ENCODE results near the gene KLRC2. TPM values are rescaled to one million over a fixed set of nuclear protein-coding genes. Genes with fewer than 3 reads are reported as not detected.
"Not testable (repeated sequence)": the region's sequence is repeated elsewhere in the genome, so short reads cannot be mapped to it uniquely, and the experiment has no call there.

The KLRC2 gene
- polyA plus RNA-seq, 1 donor = 1.6 TPM

DNA sequence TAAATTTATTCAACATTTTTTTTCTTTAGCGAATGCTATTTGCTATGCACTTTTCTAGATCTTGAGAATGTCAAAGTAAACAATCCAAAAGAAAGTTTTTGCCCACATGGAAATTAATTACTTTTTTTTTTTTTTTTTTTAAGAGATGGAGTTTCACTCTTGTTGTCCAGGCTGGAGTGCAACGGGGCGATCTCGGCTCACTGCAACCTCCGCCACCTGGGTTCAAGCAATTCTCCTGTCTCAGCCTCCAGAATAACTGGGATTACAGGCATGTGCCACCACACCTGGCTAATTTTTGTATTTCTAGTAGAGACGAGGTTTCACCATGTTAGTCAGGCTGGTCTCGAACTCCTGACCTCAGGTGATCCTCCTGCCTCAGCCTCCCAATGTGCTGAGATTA is 44.8 kb downstream of the KLRC2 start:
- H3K4me3 ChIP-seq (ENCODE audit: low read length); H3K27ac ChIP-seq (ENCODE audit: low read length); H3K9me3 ChIP-seq (ENCODE audit: control insufficient read depth, low read depth, low read length); H3K27me3 ChIP-seq (ENCODE audit: control insufficient read depth, insufficient read depth, low read length); H3K4me1 ChIP-seq (ENCODE audit: control insufficient read depth, insufficient read depth, low read length); DNase-seq; H3K36me3 ChIP-seq (ENCODE audit: control insufficient read depth, insufficient read depth, low read length): not testable (repeated sequence)
- WGBS (ENCODE audit: insufficient coverage, low lambda C conversion rate) = 100% methylated on average over 1 of the region's 7 CpGs

DNA sequence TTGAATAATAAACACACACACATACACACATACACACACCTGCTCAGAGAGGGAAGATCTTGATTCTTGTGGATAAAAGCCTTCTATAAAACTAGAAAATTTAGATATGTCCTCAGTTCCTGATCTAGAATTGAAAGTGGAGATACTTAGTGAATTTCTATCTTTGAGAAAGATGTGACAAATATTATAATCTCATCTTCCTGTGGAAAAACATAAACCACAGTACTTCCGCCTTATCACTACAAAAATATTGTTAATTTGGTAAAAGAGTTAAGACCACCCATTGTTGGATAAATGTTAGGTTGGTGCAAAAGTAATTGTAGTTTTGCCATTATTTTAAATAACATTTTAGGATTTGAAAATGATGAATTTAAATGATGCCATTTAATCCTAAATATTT is 45.9 kb downstream of the KLRC2 start, which contains the start of gene KLRK1:
KLRK1 (minus strand) TSS at position 138 of the 400 bp plus-strand sequence. CDS start 1,231 bp downstream, outside the sequence.
- no CpG with 5 or more reads among the region's 1 CpG for WGBS (ENCODE audit: insufficient coverage, low lambda C conversion rate)
- H3K27ac ChIP-seq (ENCODE audit: low read length) = no peak within 1 kb of the TSS
- H3K4me3 ChIP-seq (ENCODE audit: low read length) = no peak within 1 kb of the TSS

DNA sequence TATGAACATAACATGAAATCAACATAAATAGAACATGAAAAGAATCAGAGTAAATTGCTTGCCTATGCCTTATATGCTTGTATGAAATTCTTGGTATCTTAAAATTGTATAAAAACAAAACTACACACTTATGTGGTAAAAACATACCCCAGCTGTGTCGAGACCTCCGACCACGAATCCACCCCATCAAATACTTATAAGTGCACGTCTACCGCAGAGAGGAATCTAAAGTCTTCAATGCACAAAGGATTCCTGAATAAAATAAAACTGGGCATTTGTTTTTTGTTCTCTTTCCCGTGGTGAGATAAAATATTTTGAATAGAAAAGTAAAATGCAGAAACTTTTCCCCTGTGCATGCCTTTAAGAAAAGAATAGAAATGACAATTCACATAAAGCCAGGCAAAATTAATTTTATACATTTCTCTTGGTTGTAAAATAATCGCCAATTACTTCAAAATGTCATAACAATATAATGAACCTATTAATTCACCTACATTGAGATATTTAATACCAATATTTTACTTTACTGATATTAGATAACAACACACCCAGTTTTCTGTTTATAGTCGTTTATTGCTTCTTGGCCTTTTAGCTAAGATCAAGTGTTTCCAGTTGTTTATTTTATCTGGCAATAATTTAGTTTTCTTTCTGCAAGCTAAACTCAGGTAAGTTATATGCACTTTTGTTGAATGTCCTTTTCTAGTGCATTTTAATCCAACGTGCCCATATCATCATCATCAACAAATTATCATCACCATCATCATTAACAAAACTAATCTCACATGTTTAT is 47.0 kb downstream of the KLRC2 start:
- Histone ChIP-seq H3K27ac (ENCODE audit: low read length) (no peak overlapping the region), H3K27me3 (ENCODE audit: control insufficient read depth, insufficient read depth, low read length) (no peaks in the 10 kb centered on the region), H3K4me3 (ENCODE audit: low read length) (no peak overlapping the region), H3K9me3 (ENCODE audit: control insufficient read depth, low read depth, low read length) (no peaks in the 10 kb centered on the region), H3K4me1 (ENCODE audit: control insufficient read depth, insufficient read depth, low read length) (no peaks in the 10 kb centered on the region), H3K36me3 (ENCODE audit: control insufficient read depth, insufficient read depth, low read length) (no peaks in the 10 kb centered on the region)
- no peak for DNase-seq
- WGBS (ENCODE audit: insufficient coverage, low lambda C conversion rate) = 88% methylated on average over 5 of the region's 9 CpGs

More for the DNA sequence above, 45.9 kb downstream of the KLRC2 start, which contains the start of gene KLRK1:
- no peaks in the 10 kb centered on the region for H3K9me3 ChIP-seq (ENCODE audit: control insufficient read depth, low read depth, low read length)
- H3K27me3 ChIP-seq (ENCODE audit: control insufficient read depth, insufficient read depth, low read length) = no peaks in the 10 kb centered on the region
- DNase-seq = no peak
- no peaks in the 10 kb centered on the region for H3K4me1 ChIP-seq (ENCODE audit: control insufficient read depth, insufficient read depth, low read length)
- no peaks in the 10 kb centered on the region for H3K36me3 ChIP-seq (ENCODE audit: control insufficient read depth, insufficient read depth, low read length)

DNA sequence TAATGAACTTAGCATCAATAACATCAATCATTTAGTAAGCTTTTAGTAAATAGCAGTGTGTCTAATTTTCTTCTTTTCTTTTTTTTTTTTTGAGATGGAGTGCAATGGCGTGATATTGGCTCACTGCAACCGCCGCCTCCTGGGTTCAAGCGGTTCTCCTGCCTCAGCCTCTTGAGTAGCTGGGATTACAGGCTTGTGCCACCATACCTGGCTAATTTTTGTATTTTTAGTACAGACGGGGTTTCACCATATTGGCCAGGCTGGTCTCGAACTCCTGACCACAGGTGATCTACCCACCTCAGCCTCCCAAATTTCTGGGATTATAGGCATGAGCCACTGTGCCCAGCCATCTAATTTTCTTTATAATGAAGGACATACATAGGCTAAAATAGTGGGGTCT is 48.3 kb downstream of the KLRC2 start:
- not testable (repeated sequence) for DNase-seq; H3K36me3 ChIP-seq (ENCODE audit: control insufficient read depth, insufficient read depth, low read length); H3K9me3 ChIP-seq (ENCODE audit: control insufficient read depth, low read depth, low read length); H3K4me3 ChIP-seq (ENCODE audit: low read length); H3K27me3 ChIP-seq (ENCODE audit: control insufficient read depth, insufficient read depth, low read length); H3K27ac ChIP-seq (ENCODE audit: low read length); H3K4me1 ChIP-seq (ENCODE audit: control insufficient read depth, insufficient read depth, low read length)
- WGBS (ENCODE audit: insufficient coverage, low lambda C conversion rate) = no CpG with 5 or more reads among the region's 6 CpGs

DNA sequence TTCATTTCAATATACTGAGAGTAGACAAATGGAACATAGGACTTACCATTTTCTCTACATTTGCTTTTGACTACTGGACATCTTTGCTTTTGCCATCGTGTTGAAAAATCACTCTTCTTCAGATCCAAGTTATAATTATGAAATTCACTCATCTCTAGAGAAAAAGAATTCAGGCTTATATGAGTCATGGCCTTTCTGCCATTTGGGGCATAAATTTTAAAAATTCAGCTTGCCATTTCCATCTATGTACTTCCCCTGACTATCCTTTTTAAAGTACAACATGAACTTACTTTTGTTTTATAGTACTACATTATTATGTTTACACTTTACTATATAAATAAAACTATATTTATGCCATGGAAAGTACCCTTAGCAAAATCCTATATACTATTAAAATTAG is 49.0 kb downstream of the KLRC2 start:
- H3K27ac ChIP-seq (ENCODE audit: low read length) = no peak overlapping the region
- WGBS (ENCODE audit: insufficient coverage, low lambda C conversion rate) = no CpG with 5 or more reads among the region's 1 CpG
- no peak overlapping the region for H3K4me3 ChIP-seq (ENCODE audit: low read length)
- H3K36me3 ChIP-seq (ENCODE audit: control insufficient read depth, insufficient read depth, low read length) = peaks cover under 1% of the 10 kb centered on the region
- H3K27me3 ChIP-seq (ENCODE audit: control insufficient read depth, insufficient read depth, low read length) = no peaks in the 10 kb centered on the region
- DNase-seq = no peak
- no peaks in the 10 kb centered on the region for H3K4me1 ChIP-seq (ENCODE audit: control insufficient read depth, insufficient read depth, low read length)
- no peaks in the 10 kb centered on the region for H3K9me3 ChIP-seq (ENCODE audit: control insufficient read depth, low read depth, low read length)

DNA sequence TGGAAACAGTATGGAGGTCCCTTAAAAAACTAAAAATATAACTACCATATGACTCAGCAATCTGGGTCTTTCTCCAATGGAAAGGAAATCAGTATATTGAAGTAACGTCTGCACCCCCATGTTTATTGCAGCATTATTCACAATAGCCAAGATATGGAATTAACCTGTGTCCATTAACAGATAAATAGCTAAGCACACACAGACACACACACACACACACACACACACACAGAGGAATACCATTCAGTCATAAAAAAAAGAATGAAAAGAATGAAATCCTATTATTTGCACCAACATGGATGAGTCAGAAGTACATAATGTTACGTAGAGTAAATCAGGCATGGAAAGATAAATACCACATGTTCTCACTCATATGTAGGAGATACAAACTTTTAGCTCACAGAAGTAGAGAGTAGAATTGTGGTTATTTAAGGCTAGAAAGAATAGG is 50.6 kb downstream of the KLRC2 start:
- Histone ChIP-seq H3K36me3 (ENCODE audit: control insufficient read depth, insufficient read depth, low read length) (peaks cover 8% of the 10 kb centered on the region), H3K27ac (ENCODE audit: low read length) (no peak overlapping the region), H3K27me3 (ENCODE audit: control insufficient read depth, insufficient read depth, low read length) (no peaks in the 10 kb centered on the region), H3K4me3 (ENCODE audit: low read length) (no peak overlapping the region), H3K9me3 (ENCODE audit: control insufficient read depth, low read depth, low read length) (no peaks in the 10 kb centered on the region), H3K4me1 (ENCODE audit: control insufficient read depth, insufficient read depth, low read length) (no peaks in the 10 kb centered on the region)
- 56% methylated on average over 1 of the region's 2 CpGs for WGBS (ENCODE audit: insufficient coverage, low lambda C conversion rate)
- peak in 1 of 2 donors; percentile 54 for DNase-seq

DNA sequence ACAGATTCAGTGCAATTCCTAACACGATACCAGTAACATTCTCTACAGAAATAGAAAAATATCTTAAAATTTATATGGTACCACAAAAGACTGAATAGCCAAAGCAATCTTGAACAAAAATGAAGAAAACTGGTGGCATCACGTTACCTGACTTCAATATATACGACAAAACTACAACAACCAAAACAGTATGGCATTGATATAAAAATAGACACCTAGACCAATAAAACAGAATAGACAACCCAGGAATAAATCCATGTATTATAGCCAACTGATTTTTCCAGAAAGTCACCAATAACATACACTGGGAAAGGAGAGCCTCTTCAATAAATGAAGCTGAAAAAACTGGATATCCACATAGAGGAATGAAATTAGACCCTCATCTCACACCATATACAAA is 51.6 kb downstream of the KLRC2 start:
- WGBS (ENCODE audit: insufficient coverage, low lambda C conversion rate) = 84% methylated on average over 3 of the region's 3 CpGs
- H3K4me3 ChIP-seq (ENCODE audit: low read length) = no peak overlapping the region

DNA sequence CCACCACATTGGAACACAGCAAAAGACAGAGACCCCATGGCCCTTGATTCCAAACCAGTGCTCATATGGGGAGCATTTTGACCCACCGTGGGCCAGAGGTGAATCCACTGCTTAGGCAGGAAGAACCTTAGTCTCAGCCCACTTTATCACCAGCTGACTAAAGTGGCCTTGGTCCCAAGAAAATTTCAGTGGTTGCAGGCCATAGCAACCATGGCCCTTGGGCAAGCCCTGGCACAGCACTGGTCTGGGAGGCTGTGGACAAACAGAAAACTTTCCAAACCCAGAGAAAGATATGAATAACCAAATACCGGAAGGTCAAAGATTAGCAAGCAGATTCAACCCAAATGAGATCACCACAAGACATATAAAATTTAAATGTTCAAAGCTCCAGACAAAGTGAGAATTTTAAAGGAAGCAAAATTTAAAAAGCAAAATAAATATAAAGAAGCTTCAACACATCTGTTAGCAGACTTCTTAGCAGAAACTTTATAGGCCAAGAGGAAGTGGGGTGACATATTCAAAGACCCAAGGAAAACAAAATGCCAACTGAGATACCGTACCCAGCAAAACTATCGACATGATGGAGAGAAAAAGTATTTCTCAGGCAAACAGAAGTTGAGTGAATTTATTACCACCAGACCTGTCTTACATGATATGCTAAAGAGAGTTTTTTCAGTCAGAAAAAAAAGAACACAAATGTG is 53.7 kb downstream of the KLRC2 start:
- Histone ChIP-seq H3K27me3 (ENCODE audit: control insufficient read depth, insufficient read depth, low read length) (no peaks in the 10 kb centered on the region), H3K4me1 (ENCODE audit: control insufficient read depth, insufficient read depth, low read length) (no peaks in the 10 kb centered on the region), H3K27ac (ENCODE audit: low read length) (no peak overlapping the region), H3K36me3 (ENCODE audit: control insufficient read depth, insufficient read depth, low read length) (peaks cover 8% of the 10 kb centered on the region), H3K4me3 (ENCODE audit: low read length) (no peak overlapping the region), H3K9me3 (ENCODE audit: control insufficient read depth, low read depth, low read length) (no peaks in the 10 kb centered on the region)
- 100% methylated on average over 1 of the region's 4 CpGs for WGBS (ENCODE audit: insufficient coverage, low lambda C conversion rate)
- DNase-seq = no peak

More for the DNA sequence above, 51.6 kb downstream of the KLRC2 start:
- Histone ChIP-seq H3K36me3 (ENCODE audit: control insufficient read depth, insufficient read depth, low read length) (peaks cover 8% of the 10 kb centered on the region), H3K27me3 (ENCODE audit: control insufficient read depth, insufficient read depth, low read length) (no peaks in the 10 kb centered on the region), H3K4me1 (ENCODE audit: control insufficient read depth, insufficient read depth, low read length) (no peaks in the 10 kb centered on the region), H3K27ac (ENCODE audit: low read length) (no peak overlapping the region), H3K9me3 (ENCODE audit: control insufficient read depth, low read depth, low read length) (no peaks in the 10 kb centered on the region)
- DNase-seq = no peak

Other genes with a start within 250 kb of the KLRC2 start
- gene GABARAPL1, start 223.1 kb downstream of the KLRC2 start, polyA plus RNA-seq = 55.0 TPM
- 2.6 TPM for gene KLRD1, start 128.1 kb downstream of the KLRC2 start, polyA plus RNA-seq
- gene KLRK1, start 46.0 kb downstream of the KLRC2 start, polyA plus RNA-seq = 4.2 TPM
- 0.87 TPM for gene KLRC4, start 26.3 kb downstream of the KLRC2 start, polyA plus RNA-seq
- gene KLRC3, start 15.4 kb downstream of the KLRC2 start, polyA plus RNA-seq = 0.72 TPM
- gene KLRC1, start 17.4 kb upstream of the KLRC2 start, polyA plus RNA-seq = 3.7 TPM
- 2.8 TPM for gene EIF2S3B, start 69.9 kb upstream of the KLRC2 start, polyA plus RNA-seq
- 24.1 TPM for gene MAGOHB, start 177.6 kb upstream of the KLRC2 start, polyA plus RNA-seq
- 0.94 TPM for gene STYK1, start 238.0 kb upstream of the KLRC2 start, polyA plus RNA-seq

Data from large intestine (tissue), 3 donors.